Subcutaneous abdominal adipose tissue (tissue), 5 donors: ENCODE measurements around the gene CTXN1.

Source experiments
- H3K27ac ChIP-seq: one replicate; pipeline ENCODE4 v1.7.0; 2013; ENCODE audit warnings: low read depth, mild to moderate bottlenecking, inconsistent platforms, low read length, moderate library complexity
- H3K27me3 ChIP-seq, 5 donors: one replicate each; pipeline ENCODE4 v1.7.0; 2013; ENCODE audit warnings: low read length in 5 of 5, inconsistent platforms in 1 of 5; ENCODE audit not compliant: control insufficient read depth in 5 of 5, insufficient read depth in 4 of 5
- H3K36me3 ChIP-seq, 5 donors: one replicate each; pipeline ENCODE4 v1.7.0; 2013; ENCODE audit warnings: low read length in 5 of 5; ENCODE audit not compliant: control insufficient read depth in 5 of 5, insufficient read depth in 5 of 5
- H3K4me1 ChIP-seq, 5 donors: one replicate each; pipeline ENCODE4 v1.7.0; 2013; ENCODE audit warnings: low read length in 5 of 5, mild to moderate bottlenecking in 3 of 5, moderate library complexity in 1 of 5; ENCODE audit not compliant: control insufficient read depth in 5 of 5, insufficient read depth in 5 of 5
- H3K4me3 ChIP-seq, 5 donors: one replicate each; pipeline ENCODE4 v1.7.0; 2013; ENCODE audit warnings: low read length in 5 of 5, low read depth in 1 of 5
- H3K9ac ChIP-seq, 5 donors: one replicate each; pipeline ENCODE4 v1.7.0; 2013; ENCODE audit warnings: low read length in 5 of 5, mild to moderate bottlenecking in 4 of 5, moderate library complexity in 3 of 5
- H3K9me3 ChIP-seq, 5 donors: one replicate each; pipeline ENCODE4 v1.7.0; 2013; ENCODE audit warnings: low read length in 5 of 5; ENCODE audit not compliant: control insufficient read depth in 5 of 5
- donor health status: healthy.
- donor health status: healthy.
- donor health status: healthy.
- donor health status: healthy.
- donor health status: healthy.

The CTXN1 gene

DNA sequence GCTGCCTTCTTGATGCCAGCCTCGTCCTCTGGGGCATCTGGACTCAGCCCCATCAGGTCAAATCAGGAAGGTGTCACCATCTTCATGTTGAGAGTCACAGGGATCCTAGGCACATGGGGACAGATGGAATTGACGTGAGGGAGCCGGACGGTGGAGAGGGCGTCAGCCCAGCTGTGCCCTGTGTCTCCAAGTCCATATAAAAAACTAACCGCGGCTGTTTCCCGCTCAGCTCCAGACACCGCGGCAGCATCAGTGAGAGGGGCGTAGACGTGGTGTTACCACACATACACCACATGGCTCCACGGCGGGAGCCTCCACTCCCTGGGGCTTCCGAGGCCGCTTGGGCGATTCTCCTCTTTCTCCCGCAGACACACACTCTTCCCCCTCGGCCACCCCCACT, 46.1 kb downstream of the CTXN1 start:
- Histone ChIP-seq H3K27me3 (peaks cover 2 to 9% (median 6%) of the 10 kb centered on the region in 5 donors), H3K9ac (no peak overlapping the region), H3K36me3 (no peaks in the 10 kb centered on the region), H3K4me1 (peaks cover 0 to under 1% (median 0%) of the 10 kb centered on the region in 5 donors), H3K4me3 (no peak overlapping the region), H3K27ac (no peak overlapping the region), H3K9me3 (no peaks in the 10 kb centered on the region)

DNA sequence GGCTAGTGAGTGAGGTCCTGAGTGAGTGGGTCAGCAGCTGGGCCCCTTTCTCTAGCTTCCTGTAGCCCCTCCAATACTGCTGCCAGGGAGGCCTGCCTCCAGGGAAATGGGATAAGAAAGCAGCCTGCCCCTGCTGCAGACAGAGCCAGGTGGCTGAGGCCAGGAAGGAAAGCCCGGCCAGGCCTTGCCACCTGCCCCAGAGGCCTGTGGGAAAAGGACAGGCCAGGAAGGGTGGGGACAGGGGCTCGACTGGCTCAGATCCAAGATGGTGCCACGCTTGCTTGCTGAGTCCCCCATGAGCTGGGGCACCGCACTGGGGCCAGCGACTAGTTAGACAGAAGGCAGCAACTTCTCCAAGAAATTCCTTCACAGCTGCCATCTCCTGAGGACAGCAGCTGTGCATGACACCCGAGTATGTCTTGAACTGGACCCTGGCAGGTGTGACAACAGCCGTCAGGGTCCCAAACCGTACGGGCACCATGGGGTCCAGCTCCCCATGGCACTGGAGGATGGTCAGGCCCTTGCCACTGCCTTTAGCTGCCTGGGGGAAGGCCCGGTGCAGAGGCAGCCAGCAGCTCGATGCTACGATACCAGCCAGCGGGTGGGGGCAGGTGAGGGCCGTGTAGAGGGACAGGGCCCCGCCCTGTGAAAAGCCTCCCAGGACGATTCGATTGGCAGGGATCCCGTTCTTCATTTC, 46.7 kb downstream of the CTXN1 start:
- no peaks in the 10 kb centered on the region for H3K36me3 ChIP-seq
- H3K27me3 ChIP-seq, result peaks cover 8 to 13% (median 11%) of the 10 kb centered on the region in 5 donors
- no peak overlapping the region for H3K27ac ChIP-seq
- H3K4me1 ChIP-seq, result peaks cover 0 to 6% (median 3%) of the 10 kb centered on the region in 5 donors
- H3K4me3 ChIP-seq, result no peak overlapping the region
- no peak overlapping the region for H3K9ac ChIP-seq
- H3K9me3 ChIP-seq, result no peaks in the 10 kb centered on the region

DNA sequence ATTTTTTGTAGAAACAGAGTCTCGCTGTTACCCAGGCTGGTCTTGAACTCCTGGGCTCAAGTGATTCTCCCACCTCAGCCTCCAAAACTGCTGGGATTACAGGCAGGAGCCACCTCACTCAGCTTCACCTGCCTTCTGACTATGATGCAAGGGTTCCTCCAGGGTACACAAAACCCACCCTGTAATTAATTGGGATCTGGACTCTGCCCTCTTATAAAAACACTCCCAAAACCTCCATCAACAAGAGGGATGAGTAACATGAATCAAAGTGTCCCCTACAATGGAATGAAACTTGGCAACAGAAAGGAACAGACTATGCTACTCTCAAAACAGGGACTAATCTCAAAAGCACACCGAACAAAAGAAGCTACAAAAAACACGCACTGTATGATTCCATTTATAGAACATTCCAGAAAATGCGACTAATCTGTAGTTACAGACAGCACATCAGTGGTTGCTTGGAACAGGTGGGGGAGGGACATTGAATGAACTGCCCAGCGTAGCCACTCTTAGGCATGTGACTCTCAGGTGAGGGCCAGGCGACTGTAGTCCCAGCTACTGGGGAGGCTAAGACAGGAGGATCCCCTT, 48.6 kb downstream of the CTXN1 start:
- no peak overlapping the region for H3K4me3 ChIP-seq
- H3K27ac ChIP-seq, result no peak overlapping the region
- peaks cover 22 to 30% (median 25%) of the 10 kb centered on the region in 5 donors for H3K27me3 ChIP-seq
- no peak overlapping the region for H3K9ac ChIP-seq
- H3K36me3 ChIP-seq, result no peaks in the 10 kb centered on the region
- peaks cover 0 to 9% (median 6%) of the 10 kb centered on the region in 5 donors for H3K4me1 ChIP-seq
- no peaks in the 10 kb centered on the region for H3K9me3 ChIP-seq

DNA sequence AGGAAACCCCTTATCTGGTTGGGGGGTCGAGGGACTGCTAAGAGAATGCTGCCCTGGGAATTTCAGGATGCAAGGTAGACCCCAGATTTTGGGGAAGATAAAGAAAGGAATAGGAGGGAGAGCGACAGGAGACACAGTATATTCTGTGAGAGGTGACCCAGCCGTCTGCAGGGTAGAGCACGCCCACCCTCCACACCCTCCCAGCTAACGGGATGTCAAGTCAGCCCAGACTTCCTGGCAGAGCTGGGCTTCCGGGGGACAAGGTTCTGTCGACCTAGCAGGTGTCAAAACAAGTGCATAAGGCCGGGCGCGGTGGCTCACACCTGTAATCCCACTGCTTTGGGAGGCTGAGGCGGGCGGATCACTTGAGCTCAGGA, 51.0 kb downstream of the CTXN1 start:
- Histone ChIP-seq H3K27me3 (peaks cover 22 to 35% (median 26%) of the 10 kb centered on the region in 5 donors), H3K27ac (no peak overlapping the region)

More for the DNA sequence above, 51.0 kb downstream of the CTXN1 start:
- no peak overlapping the region for H3K4me3 ChIP-seq
- H3K36me3 ChIP-seq, result no peaks in the 10 kb centered on the region
- no peaks in the 10 kb centered on the region for H3K9me3 ChIP-seq
- peaks cover 0 to 28% (median 23%) of the 10 kb centered on the region in 5 donors for H3K4me1 ChIP-seq
- H3K9ac ChIP-seq, result no peak overlapping the region
